ENCODE results near the gene TRIM44.

TRIM44 gene

GRCh38 chr11:35791088-35791958, 128.7 kb downstream of the TRIM44 start:
- no peak for DNase-seq (ENCODE audit: low spot score)

- no peak for DNase-seq (ENCODE audit: low spot score)
Measured at GRCh38 chr11:35792148-35792845, 129.7 kb downstream of the TRIM44 start.

GRCh38 chr11:35792846-35793192, 130.2 kb downstream of the TRIM44 start:
- no peak for DNase-seq (ENCODE audit: low spot score)

GRCh38 chr11:35794333-35794732, 131.8 kb downstream of the TRIM44 start:
- DNase-seq (ENCODE audit: low spot score): no peak

- DNase-seq (ENCODE audit: low spot score): no peak
Measured at GRCh38 chr11:35794850-35795249, 132.3 kb downstream of the TRIM44 start.

GRCh38 chr11:35796562-35796961, 134.0 kb downstream of the TRIM44 start:
- DNase-seq (ENCODE audit: low spot score): no peak

- no peak for DNase-seq (ENCODE audit: low spot score)
Measured at GRCh38 chr11:35798423-35798822, 135.8 kb downstream of the TRIM44 start.

- no peak for DNase-seq (ENCODE audit: low spot score)
Measured at GRCh38 chr11:35798983-35799382, 136.4 kb downstream of the TRIM44 start.

GRCh38 chr11:35799655-35800054, 137.1 kb downstream of the TRIM44 start:
- DNase-seq (ENCODE audit: low spot score): no peak

GRCh38 chr11:35800970-35801953, 138.7 kb downstream of the TRIM44 start:
- no peak for DNase-seq (ENCODE audit: low spot score)

- no peak for DNase-seq (ENCODE audit: low spot score)
Measured at GRCh38 chr11:35802221-35802620, 139.6 kb downstream of the TRIM44 start.

GRCh38 chr11:35802672-35803071, 140.1 kb downstream of the TRIM44 start:
- no peak for DNase-seq (ENCODE audit: low spot score)

- no peak for DNase-seq (ENCODE audit: low spot score)
Measured at GRCh38 chr11:35803115-35803514, 140.5 kb downstream of the TRIM44 start.

- DNase-seq (ENCODE audit: low spot score): no peak
Measured at GRCh38 chr11:35804451-35805040, 142.0 kb downstream of the TRIM44 start.

- DNase-seq (ENCODE audit: low spot score): no peak
Measured at GRCh38 chr11:35809561-35809960, 147.0 kb downstream of the TRIM44 start.

GRCh38 chr11:35810045-35810645, 147.6 kb downstream of the TRIM44 start:
- no peak for DNase-seq (ENCODE audit: low spot score)

- no peak for DNase-seq (ENCODE audit: low spot score)
Measured at GRCh38 chr11:35811783-35812182, 149.2 kb downstream of the TRIM44 start.

- DNase-seq (ENCODE audit: low spot score): no peak
Measured at GRCh38 chr11:35812828-35813227, 150.3 kb downstream of the TRIM44 start.

GRCh38 chr11:35814081-35814695, 151.6 kb downstream of the TRIM44 start:
- no peak for DNase-seq (ENCODE audit: low spot score)

- no peak for DNase-seq (ENCODE audit: low spot score)
Measured at GRCh38 chr11:35814720-35815305, 152.2 kb downstream of the TRIM44 start.
